HG03457 (cell line): ENCODE data around the gene KRTAP4-16.
"Not testable (repeated sequence)": the region's sequence is repeated elsewhere in the genome, so short reads cannot be mapped to it uniquely, and the experiment has no call there.

Experiments used
- ATAC-seq: cut with Tn5 transposase; IDR thresholded peaks from one replicate; pipeline ENCODE4 v1.9.1; 2021; ENCODE audit warnings: moderate number of reproducible peaks; ENCODE audit not compliant: unreplicated experiment

Gene KRTAP4-16

DNA sequence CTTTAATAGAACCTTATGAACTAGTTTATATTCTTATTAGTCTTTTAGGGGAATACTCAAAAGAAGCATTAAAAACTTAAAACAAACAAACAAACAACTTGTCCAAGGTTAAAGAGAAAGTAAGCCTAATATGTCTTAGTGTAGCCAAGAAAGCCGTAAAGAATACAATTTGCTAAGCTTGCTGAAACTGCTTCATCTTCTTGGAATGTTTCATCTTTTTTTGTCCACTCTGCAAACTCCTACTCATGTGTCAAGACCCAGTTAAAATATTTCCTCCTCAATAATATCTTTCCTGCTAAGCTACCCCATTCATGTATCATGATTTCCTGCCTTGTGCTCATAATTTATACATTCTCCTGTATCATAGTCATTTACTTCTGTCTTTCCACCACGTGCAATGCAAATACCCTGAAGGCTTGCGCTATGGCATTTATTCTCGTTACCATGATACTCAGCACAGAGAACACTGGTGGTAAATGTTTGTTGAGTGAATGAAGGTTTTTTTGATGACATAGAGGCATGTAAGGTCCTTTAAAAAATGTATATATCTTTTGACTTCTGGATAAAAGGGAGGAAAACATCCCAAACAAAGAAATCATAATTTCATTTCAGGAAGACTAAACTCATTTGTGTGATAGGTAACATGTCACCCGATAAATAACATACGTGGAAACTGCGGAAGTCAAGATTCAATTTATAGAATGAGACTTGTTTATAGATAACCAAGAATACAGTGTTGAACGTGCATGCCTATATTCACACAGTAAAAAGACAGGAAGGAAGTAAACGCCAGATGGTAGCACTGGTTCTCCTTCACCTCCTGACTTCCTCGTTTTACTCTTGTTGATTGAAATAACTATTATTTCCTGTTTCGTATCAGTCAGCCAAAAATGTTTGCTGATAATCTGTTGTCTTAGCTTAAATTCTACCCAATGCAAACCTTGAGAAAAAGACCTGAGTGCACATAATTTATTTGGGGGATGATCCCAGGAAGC is 18.0 kb upstream of the KRTAP4-16 start:
- not testable (repeated sequence) for ATAC-seq

DNA sequence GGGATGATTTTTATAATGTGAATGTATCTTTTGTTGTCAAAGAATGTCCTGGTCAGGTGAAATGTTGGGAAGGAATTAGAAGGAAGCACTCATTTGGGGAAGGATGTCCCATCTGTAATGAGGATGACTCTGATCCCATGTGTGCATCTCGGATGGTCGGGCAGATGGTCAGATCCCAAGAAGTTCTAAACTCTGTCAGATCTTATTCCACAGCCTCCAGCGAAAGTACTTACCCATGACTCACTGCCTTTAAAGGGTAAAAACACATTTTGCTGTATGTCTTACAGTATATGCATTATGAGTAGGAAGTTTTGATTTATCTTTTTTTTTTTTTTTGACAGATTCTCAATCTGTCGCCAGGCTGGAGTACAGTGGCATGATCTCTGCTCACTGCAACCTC is 16.7 kb upstream of the KRTAP4-16 start:
- ATAC-seq, result no peak

DNA sequence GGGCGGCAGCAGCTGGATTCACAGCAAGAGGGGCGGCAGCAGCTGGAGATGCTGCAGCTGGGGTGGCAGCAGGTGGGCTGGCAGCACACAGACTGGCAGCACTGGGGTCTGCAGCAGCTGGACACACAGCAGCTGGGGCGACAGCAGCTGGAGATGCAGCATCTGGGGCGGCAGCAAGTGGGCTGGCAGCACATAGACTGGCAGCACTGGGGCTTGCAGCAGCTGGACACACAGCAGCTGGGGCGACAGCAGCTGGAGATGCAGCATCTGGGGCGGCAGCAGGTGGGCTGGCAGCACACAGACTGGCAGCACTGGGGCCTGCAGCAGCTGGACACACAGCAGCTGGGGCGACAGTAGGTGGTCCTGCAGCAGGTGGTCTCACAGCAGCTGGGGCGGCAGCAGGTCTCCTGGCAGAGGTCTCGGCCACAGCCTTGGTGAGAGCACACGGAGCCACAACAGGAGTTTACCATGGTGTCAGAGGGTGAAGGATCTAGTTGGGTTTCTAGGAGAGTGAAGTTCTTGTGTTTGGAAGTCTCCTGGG is 15.9 kb upstream of the KRTAP4-16 start, which contains the start of gene KRTAP4-11:
TSS of gene KRTAP4-11 (minus strand) at position 528 of the 541 bp plus-strand sequence. CDS start at position 470, 58 bp downstream.
- not testable (repeated sequence) for ATAC-seq

DNA sequence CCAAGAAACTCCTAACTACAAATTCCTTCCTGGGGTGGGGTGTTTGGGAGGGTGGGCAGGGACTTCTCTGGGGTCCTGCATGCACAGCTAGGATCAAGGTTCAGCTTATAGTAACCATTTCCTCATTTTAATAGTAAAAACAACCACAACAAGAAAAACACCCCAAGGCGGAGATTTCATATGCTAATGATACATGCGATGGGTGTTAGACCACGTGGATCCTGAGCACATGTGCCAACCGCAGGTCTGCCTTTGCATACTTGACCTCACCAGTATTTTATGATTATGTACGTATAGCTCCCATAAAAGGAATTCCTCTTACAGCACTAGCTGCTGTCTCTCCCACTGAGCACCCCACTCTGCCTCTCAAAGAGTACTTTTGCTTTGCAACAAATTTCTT is 14.3 kb upstream of the KRTAP4-16 start:
- no peak for ATAC-seq

DNA sequence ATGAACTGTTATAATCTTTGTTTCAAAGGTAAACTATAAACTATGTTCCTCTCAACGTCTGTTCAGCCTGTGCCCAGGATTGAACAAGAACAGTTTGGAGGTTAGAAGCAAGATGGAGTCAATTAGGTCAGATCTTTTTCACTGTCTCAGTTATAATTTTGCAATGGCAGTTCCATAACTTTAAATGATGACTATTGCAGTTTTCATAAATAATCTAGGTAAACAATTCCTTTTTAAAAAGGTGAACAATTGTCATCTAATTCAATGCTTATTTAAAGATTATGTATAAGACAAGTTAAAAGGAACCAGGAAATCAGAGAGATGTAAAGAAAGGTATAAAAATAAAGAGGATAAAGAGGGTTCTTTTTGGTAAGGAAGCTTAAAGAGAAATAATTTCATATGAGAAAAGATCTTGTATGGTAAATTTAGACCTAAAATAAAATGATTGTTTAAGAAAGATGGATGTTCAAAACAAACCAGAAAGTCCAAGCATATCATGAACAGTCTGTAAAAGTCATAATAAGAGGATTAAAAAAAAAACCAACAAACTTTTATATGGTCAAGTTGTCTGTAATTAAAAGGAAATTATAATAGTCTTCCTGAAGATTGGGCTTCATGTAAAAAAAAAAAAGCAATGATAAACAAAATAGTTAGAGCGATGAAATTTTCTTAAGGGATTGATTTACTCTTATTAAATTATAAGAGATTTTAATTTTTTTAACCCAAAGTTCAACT is 9.3 kb upstream of the KRTAP4-16 start:
- ATAC-seq, result no peak

DNA sequence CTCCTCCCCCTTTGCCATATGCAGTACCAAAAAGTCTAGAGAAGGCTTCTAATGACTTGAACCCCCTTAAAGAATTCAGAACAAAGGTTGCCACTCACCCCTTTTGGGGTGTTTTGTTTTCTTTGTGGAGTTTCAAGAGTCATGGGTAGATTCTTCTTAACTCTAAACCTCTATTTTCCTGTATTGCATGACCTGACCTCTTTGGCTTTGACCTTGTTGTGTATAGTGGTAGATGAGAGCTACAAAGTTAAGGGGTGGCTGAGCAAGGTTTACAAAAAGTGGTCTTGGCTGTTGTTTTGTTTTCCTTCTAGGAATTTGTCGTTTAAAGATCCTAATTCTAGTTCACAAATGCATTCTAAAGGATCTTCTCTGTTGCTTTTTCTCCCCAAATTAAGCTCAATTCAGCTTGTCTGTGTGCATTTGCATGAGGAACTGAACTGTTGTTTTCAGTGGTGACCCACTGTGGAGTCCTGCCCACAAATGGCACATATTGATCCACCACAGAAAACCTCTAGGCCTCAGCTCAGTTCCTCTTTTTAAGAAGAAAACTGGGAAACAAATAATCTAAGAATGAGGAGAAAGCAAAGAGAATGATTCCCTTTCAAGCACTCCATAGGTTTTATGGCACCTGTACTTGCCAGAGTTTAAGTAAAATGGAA is 6.8 kb upstream of the KRTAP4-16 start:
- not testable (repeated sequence) for ATAC-seq

DNA sequence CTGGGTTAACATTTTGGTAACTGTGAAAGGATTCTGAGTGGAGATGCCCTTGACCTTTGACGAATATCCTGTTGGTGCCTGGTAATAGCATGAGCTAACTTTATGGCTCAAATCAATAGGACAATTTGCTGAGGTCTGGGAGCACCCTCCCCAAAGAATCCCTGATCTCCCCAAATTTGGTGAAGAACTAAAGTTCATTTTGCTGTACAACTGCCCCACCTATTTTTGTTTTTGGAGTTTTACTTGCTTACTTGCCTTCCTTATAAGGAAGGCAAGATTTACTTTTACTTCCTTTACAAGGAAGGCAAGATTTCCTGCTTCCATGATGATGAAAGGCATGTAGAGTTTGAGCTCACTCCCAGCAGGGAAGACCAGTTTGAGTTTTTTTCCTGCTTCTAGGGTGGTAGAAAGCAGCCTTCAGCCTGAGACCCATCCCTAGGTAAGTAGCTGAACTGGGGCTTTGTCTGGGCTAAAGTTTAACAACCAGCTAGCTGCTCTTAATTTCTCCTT is 6.0 kb upstream of the KRTAP4-16 start:
- no peak for ATAC-seq

DNA sequence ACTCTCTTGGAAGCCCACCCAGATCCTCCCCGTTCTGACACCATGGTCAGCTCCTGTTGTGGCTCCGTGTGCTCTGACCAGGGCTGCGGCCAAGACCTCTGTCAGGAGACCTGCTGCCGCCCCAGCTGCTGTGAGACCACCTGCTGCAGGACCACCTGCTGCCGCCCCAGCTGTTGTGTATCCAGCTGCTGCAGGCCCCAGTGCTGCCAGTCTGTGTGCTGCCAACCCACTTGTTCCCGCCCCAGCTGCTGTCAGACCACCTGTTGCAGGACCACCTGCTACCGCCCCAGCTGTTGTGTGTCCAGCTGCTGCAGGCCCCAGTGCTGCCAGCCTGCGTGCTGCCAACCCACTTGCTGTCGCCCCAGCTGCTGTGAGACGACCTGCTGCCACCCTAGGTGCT is 3.3 kb upstream of the KRTAP4-16 start, which contains the start of gene KRTAP4-9:
TSS of gene KRTAP4-9 (plus strand) at position 43 of the 400 bp plus-strand sequence. CDS start at position 43, 0 bp downstream.
- ATAC-seq, result not testable (repeated sequence)

DNA sequence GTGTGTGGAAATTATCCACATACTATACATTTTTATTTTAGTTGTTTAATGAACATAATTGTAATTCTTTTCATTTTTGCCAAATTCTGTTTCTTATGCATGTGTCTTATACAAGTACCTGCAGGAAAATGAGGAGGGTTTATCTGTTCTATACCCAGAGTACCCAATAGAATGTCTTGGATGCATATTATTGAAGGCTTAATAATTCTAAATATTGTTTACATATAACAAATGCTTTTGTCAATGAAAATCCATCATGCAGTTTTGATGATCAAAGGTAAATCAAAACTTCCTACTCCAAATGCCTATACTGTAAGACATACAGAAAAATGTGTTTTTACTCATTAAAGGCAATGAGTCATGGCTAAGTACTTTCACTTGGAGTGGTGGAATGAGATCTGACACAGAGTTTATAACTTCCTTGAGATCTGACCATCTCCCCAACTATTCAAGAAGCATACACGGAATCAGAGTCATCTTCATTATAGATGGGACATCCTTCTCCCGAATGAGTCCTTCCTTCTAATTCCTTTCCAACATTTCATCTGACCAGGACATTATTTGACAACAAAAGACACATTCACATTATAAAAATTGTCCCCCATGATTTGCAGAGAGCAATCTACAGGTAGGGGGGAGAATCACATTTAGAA is 2.5 kb upstream of the KRTAP4-16 start:
- not testable (repeated sequence) for ATAC-seq

DNA sequence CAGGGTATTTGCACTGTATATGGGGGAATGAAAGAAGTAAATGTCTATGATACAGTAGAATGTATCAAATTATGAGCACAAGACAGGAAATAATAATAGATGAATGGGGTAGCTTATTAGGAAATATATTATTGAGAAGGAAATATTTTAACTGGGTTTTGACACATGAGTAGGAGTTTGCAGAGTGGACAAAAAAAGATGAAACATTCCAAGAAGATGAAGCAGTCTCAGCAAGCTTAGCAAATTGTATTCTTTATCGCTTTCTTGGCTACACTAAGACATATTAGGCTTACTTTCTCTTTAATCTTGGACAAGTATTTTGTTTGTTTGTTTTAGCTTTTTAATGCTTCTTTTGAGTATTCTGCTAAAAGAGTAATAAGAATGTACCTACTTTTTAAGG is 1.9 kb upstream of the KRTAP4-16 start:
- no peak for ATAC-seq

DNA sequence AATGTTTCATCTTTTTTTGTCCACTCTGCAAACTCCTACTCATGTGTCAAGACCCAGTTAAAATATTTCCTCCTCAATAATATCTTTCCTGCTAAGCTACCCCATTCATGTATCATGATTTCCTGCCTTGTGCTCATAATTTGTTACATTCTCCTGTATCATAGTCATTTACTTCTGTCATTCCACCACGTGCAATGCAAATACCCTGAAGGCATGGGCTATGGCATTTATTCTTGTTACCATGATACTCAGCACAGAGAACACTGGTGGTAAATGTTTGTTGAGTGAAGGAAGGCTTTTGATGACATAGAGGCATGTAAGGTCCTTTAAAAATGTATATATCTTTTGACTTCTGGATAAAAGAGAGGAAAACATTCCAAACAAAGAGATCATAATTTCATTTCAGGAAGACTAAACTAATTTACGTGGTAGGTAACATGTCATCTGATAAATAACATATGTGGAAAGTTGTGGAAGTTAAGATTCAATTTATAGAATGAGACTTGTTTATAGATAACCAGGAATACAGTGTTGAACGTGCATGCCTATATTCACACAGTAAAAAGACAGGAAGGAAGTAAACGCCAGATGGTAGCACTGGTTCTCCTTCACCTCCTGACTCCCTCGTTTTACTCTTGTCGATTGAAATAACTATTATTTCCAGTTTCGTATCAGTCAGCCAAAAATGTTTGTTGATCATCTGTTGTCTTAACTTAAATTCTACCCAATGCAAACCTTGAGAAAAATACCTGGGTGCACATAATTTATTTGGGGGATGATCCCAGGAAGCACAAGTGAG is 2.1 kb downstream of the KRTAP4-16 start:
- ATAC-seq, result not testable (repeated sequence)

DNA sequence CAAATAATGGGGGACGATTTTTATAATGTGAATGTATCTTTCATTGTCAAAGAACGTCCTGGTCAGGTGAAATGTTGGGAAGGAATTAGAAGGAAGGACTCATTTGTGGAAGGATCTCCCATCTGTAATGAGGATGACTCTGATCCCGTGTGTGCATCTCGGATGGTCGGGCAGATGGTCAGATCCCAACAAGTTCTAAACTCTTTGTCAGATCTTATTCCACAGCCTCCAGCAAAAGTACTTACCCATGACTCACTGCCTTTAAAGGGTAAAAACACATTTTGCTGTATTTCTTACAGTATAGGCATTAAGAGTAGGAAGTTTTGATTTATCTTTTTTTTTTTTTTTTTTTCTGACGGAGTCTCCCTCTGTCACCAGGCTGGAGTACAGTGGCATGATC is 3.5 kb downstream of the KRTAP4-16 start:
- no peak for ATAC-seq

DNA sequence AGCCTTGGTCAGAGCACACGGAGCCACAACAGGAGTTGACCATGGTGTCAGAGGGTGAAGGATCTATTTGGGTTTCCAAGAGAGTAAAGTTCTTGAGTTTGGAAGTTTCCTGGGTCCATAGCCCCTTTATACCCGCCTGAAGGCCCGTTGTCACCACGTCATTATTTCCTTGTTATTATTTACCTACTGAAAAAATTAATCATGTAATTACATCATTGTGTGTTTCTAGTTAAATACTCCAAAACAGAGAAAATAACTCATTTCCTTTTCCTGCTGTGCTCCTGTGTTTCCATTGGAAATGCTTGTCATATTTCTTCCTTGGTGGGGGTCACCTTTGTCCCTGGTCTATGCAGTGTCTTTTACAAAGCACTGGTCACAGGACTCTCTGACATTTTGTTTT is 4.0 kb downstream of the KRTAP4-16 start, which contains the start of gene KRTAP4-8:
TSS of gene KRTAP4-8 (minus strand) at position 101 of the 400 bp plus-strand sequence. CDS start at position 43, 58 bp downstream.
- no peak for ATAC-seq

DNA sequence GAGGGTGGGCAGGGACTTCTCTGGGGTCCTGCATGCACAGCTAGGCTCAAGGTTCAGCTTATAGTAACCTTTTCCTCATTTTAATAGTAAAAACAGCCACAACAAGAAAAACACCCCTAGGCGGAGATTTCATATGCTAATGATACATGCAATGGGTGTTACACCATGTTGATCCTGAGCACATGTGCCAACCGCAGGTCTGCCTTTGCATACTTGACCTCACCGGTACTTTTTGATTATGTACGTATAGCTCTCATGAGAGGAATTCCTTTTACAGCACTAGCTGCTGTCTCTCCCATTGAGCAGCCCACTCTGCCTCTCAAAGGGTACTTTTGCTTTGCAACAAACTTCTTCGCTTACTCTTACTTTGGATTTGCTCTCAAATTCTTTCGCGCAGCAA is 6.0 kb downstream of the KRTAP4-16 start:
- ATAC-seq, result no peak

DNA sequence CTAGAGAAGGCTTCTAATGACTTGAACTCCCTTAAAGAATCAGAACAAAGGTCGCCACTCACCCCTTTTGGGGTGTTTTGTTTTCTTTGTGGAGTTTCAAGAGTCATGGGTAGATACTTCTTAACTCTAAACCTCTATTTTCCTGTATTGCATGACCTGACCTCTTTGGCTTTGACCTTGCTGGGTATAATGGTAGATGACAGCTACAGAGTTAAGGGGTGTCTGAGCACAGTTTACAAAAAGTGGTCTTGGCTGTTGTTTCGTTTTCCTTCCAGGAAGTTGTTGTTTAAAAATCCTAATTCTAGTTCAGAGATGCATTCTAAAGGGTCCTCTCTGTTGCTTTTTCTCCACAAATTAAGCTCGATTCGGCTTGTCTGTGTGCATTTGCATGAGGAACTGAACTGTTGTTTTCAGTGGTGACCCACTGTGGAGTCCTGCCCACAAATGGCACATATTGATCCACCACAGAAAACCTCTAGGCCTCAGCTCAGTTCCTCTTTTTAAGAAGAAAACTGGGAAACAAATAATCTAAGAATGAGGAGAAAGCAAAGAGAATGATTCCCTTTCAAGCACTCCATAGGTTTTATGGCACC is 13.2 kb downstream of the KRTAP4-16 start:
- not testable (repeated sequence) for ATAC-seq

DNA sequence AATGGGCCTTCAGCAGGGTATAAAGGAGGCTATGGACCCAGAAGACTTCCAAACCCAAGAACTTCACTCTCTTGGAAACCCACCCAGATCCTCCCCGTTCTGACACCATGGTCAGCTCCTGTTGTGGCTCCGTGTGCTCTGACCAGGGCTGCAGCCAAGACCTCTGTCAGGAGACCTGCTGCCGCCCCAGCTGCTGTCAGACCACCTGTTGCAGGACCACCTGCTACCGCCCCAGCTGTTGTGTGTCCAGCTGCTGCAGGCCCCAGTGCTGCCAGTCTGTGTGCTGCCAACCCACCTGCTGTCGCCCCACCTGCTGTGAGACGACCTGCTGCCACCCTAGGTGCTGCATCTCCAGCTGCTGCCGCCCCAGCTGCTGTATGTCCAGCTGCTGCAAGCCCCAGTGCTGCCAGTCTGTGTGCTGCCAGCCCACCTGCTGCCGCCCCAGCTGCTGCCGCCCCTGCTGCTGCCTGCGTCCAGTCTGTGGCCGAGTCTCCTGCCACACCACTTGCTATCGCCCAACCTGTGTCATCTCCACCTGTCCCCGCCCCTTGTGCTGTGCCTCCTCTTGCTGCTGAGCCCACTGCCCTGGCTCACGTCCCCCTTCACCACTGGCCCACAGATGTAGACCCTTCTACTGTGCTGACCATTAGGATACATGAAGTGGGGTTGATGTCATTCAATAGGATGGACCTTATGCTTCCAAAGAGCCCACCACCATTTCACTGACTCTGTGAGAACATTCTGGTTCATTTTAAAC is 17.7 kb downstream of the KRTAP4-16 start, which contains the start of gene KRTAP4-7:
TSS of gene KRTAP4-7 (plus strand) at position 51 of the 757 bp plus-strand sequence. CDS start at position 108, 57 bp downstream.
- ATAC-seq, result not testable (repeated sequence)

DNA sequence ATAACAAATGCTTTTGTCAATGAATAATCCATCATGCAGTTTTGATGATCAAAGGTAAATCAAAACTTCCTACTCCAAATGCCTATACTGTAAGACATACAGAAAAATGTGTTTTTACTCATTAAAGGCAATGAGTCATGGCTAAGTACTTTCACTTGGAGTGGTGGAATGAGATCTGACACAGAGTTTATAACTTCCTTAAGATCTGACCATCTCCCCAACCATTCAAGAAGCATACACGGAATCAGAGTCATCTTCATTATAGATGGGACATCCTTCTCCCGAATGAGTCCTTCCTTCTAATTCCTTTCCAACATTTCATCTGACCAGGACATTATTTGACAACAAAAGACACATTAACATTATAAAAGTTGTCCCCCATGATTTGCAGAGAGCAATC is 18.6 kb downstream of the KRTAP4-16 start:
- ATAC-seq, result not testable (repeated sequence)

DNA sequence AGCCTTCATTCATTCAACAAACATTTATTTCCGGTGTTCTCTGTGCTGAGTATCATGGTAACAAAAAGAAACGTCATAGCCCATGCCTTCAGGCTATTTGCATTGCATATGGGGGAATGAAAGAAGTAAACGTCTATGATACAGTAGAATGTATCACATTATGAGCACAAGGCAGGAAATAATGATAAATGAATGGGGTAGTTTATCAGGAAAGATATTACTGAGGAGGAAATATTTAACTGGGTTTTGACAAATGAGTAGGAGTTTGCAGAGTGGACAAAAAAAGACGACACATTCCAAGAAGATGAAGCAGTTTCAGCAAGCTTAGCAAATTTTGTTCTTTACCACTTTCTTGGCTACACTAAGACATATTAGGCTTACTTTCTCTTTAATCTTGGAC is 19.4 kb downstream of the KRTAP4-16 start:
- no peak for ATAC-seq
